ENCODE results near the gene SLC43A3.

DNA sequence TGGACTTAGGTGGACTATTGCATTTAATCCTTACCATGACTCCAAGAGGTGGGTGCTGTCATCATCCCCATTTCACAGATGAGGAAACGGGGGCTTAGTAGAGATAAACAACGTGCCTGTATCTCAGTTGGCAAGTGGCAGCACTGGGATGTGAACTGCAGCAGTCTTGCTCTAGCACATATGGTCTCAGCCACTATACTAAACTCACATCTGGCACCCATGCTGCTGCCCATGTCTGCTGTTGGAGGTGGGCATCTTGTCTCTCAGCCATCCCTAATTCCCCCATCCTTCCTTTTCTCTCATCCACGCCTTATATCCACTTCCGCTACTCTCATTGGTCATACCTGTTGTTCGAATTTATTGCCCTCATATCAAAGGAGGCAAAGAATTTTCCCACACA lies 49.8 kb downstream of the SLC43A3 start:
- no peak for TF ChIP-seq POLR2A (IDR thresholded peaks at IDR 0.05)
- TF ChIP-seq, protein P1, sequence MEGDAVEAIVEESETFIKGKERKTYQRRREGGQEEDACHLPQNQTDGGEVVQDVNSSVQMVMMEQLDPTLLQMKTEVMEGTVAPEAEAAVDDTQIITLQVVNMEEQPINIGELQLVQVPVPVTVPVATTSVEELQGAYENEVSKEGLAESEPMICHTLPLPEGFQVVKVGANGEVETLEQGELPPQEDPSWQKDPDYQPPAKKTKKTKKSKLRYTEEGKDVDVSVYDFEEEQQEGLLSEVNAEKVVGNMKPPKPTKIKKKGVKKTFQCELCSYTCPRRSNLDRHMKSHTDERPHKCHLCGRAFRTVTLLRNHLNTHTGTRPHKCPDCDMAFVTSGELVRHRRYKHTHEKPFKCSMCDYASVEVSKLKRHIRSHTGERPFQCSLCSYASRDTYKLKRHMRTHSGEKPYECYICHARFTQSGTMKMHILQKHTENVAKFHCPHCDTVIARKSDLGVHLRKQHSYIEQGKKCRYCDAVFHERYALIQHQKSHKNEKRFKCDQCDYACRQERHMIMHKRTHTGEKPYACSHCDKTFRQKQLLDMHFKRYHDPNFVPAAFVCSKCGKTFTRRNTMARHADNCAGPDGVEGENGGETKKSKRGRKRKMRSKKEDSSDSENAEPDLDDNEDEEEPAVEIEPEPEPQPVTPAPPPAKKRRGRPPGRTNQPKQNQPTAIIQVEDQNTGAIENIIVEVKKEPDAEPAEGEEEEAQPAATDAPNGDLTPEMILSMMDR (IDR thresholded peaks at IDR 0.05) = no peak

All from testis (tissue), 2 donors.